ENCODE results near the gene R3HDM2.

The R3HDM2 gene

DNA sequence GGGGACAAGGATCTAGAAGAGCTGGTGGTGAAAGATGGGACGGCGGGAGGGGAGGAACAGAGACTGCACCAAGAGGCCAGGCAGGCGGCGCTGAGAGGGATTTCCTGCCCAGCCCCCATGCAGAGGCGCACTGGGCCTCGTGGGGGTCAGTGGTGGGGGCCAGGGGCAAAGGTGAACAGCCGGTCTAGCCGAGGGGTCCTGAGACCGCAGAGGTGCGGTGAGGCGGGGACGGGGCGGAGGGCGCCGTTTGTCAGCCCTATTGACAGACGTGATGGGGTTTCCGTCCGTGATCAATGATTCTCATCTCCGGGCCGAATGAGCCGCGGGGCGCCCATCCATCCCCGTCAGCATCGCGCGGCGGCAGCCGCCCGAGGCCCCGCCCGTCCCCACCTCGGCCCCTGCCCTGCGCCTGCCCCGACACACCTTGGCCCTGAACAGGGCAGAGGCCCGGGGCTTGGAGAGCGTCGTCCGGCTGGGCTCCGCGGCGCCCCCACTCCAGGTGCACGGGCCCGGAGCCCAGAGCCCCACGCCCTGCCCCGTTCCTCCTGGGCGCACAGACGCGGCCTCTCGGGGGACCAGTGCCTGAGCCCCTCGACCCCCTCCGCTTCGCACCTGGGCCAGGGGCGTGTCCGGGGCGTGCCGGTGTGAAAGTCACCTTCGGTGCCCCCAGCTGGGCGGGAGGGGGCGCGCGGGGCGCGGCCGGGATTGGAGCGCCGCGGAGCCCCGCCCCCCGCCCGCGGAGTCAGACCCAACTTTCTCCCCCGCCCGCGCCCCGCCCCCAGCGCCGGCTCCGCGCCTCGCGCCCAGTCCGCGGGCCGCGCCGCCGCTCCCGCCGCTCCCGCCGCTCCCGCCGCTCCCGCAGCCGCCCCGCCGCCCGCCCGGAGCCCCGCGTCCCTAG, 214.6 kb downstream of the R3HDM2 start, which contains the start of gene NXPH4:
NXPH4 (plus strand) TSS at position 781 of the 898 bp plus-strand sequence. CDS start 176 bp downstream, outside the sequence.
- Histone ChIP-seq H3K36me3 (ENCODE audit: control insufficient read depth, low read depth, low read length) (peaks cover 2% of the 10 kb centered on the region), H3K27ac (ENCODE audit: low read length) (no peak within 1 kb of the TSS), H3K9ac (ENCODE audit: low read length) (no peak within 1 kb of the TSS), H3K27me3 (ENCODE audit: control insufficient read depth, insufficient read depth, low read length) (peaks cover 78% of the 10 kb centered on the region), H3K4me3 (ENCODE audit: low read length) (peak within 1 kb of the TSS; percentile 51), H3K4me1 (ENCODE audit: control insufficient read depth, low read depth, low read length) (peaks cover 27% of the 10 kb centered on the region), H3K9me3 (ENCODE audit: control insufficient read depth, low read depth, low read length) (peaks cover 4% of the 10 kb centered on the region)

- peaks cover 8% of the 10 kb centered on the region for H3K36me3 ChIP-seq (ENCODE audit: control insufficient read depth, low read depth, low read length)
- no peak overlapping the region for H3K27ac ChIP-seq (ENCODE audit: low read length)
- no peak overlapping the region for H3K9ac ChIP-seq (ENCODE audit: low read length)
- H3K27me3 ChIP-seq (ENCODE audit: control insufficient read depth, insufficient read depth, low read length), result peaks cover 72% of the 10 kb centered on the region
- H3K9me3 ChIP-seq (ENCODE audit: control insufficient read depth, low read depth, low read length), result peaks cover 4% of the 10 kb centered on the region
- peaks cover 24% of the 10 kb centered on the region for H3K4me1 ChIP-seq (ENCODE audit: control insufficient read depth, low read depth, low read length)
- peak overlapping the region; percentile 0 for H3K4me3 ChIP-seq (ENCODE audit: low read length)
These were observed 215.2 kb downstream of the R3HDM2 start for GRCh38 chr12:57215668-57216013.

- peaks cover 10% of the 10 kb centered on the region for H3K36me3 ChIP-seq (ENCODE audit: control insufficient read depth, low read depth, low read length)
- no peak overlapping the region for H3K9ac ChIP-seq (ENCODE audit: low read length)
- peaks cover 66% of the 10 kb centered on the region for H3K27me3 ChIP-seq (ENCODE audit: control insufficient read depth, insufficient read depth, low read length)
- H3K27ac ChIP-seq (ENCODE audit: low read length), result no peak overlapping the region
- H3K4me3 ChIP-seq (ENCODE audit: low read length), result no peak overlapping the region
- H3K4me1 ChIP-seq (ENCODE audit: control insufficient read depth, low read depth, low read length), result peaks cover 22% of the 10 kb centered on the region
- H3K9me3 ChIP-seq (ENCODE audit: control insufficient read depth, low read depth, low read length), result peaks cover 4% of the 10 kb centered on the region
These were observed 215.8 kb downstream of the R3HDM2 start for GRCh38 chr12:57215065-57215464.

- H3K4me3 ChIP-seq (ENCODE audit: low read length), result no peak overlapping the region
- peaks cover 59% of the 10 kb centered on the region for H3K27me3 ChIP-seq (ENCODE audit: control insufficient read depth, insufficient read depth, low read length)
- peaks cover 4% of the 10 kb centered on the region for H3K9me3 ChIP-seq (ENCODE audit: control insufficient read depth, low read depth, low read length)
- peaks cover 16% of the 10 kb centered on the region for H3K4me1 ChIP-seq (ENCODE audit: control insufficient read depth, low read depth, low read length)
- no peak overlapping the region for H3K9ac ChIP-seq (ENCODE audit: low read length)
- peaks cover 13% of the 10 kb centered on the region for H3K36me3 ChIP-seq (ENCODE audit: control insufficient read depth, low read depth, low read length)
- no peak overlapping the region for H3K27ac ChIP-seq (ENCODE audit: low read length)
These were observed 216.5 kb downstream of the R3HDM2 start for GRCh38 chr12:57214398-57214781.

DNA sequence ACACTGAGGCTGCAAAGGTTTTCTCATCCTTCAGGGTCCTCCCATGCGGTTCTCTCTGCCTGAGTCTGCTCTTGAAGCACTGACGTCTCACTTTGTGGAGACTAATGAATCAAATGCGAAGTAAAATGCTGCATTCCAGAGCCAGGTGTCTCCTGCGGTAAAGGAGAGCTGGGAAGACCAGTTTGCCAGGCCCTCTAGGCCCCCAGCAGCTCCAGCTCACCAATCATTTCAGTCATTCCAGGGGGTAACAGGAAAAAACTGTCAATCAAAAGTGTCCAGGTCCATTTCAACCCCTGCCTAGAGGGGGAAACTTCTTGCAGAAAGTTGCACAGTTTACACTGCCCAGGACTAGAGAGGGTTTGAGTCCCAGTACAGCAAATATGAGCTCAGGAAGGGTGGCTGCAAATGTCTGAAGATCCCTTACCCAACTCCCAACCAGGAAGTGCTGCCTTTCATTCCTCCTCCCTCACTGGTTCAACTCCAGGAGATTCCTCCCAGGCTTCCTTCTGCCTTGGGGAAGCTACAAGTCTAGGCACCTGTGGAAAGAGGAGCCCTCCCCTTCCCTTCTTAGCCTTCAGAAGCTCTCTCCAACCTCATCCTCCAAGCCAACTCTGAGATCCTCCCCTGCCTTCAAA, 217.0 kb downstream of the R3HDM2 start:
- Histone ChIP-seq H3K9me3 (ENCODE audit: control insufficient read depth, low read depth, low read length) (peaks cover 4% of the 10 kb centered on the region), H3K36me3 (ENCODE audit: control insufficient read depth, low read depth, low read length) (peaks cover 16% of the 10 kb centered on the region), H3K27ac (ENCODE audit: low read length) (no peak overlapping the region), H3K4me1 (ENCODE audit: control insufficient read depth, low read depth, low read length) (peaks cover 15% of the 10 kb centered on the region), H3K9ac (ENCODE audit: low read length) (no peak overlapping the region), H3K4me3 (ENCODE audit: low read length) (no peak overlapping the region), H3K27me3 (ENCODE audit: control insufficient read depth, insufficient read depth, low read length) (peaks cover 54% of the 10 kb centered on the region)

DNA sequence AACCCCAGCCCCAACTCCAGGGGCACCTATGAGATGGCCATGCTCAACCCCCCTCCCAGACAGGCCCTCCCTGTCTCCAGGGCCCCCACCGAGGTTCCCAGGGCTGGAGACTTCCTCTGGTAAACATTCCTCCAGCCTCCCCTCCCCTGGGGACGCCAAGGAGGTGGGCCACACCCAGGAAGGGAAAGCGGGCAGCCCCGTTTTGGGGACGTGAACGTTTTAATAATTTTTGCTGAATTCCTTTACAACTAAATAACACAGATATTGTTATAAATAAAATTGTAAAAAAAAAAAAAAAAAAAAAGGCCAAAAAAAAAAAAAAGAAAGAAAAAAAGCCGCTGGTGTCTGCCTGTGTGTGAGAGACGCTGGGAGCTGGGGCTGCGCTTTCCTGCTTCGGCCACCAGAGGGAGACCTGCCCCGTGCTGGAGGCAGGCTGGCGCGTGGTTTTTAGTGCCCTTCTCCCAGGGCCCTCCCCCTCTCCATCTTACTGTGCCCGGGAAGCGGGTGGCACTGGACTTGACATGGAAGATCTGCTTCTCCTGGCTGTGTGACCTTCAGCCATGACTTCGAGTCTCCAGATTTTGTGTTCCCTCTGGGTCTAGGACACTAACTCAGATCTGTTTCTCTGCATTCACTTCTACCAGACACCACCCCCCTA, 217.7 kb downstream of the R3HDM2 start:
- H3K27ac ChIP-seq (ENCODE audit: low read length), result no peak overlapping the region
- peaks cover 16% of the 10 kb centered on the region for H3K36me3 ChIP-seq (ENCODE audit: control insufficient read depth, low read depth, low read length)
- no peak overlapping the region for H3K9ac ChIP-seq (ENCODE audit: low read length)
- no peak overlapping the region for H3K4me3 ChIP-seq (ENCODE audit: low read length)
- peaks cover 15% of the 10 kb centered on the region for H3K4me1 ChIP-seq (ENCODE audit: control insufficient read depth, low read depth, low read length)
- peaks cover 47% of the 10 kb centered on the region for H3K27me3 ChIP-seq (ENCODE audit: control insufficient read depth, insufficient read depth, low read length)
- H3K9me3 ChIP-seq (ENCODE audit: control insufficient read depth, low read depth, low read length), result peaks cover 4% of the 10 kb centered on the region

DNA sequence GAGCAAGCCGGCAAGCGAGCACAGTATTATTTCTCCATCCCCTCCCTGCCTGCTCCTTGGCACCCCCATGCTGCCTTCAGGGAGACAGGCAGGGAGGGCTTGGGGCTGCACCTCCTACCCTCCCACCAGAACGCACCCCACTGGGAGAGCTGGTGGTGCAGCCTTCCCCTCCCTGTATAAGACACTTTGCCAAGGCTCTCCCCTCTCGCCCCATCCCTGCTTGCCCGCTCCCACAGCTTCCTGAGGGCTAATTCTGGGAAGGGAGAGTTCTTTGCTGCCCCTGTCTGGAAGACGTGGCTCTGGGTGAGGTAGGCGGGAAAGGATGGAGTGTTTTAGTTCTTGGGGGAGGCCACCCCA, 218.2 kb downstream of the R3HDM2 start:
- H3K36me3 ChIP-seq (ENCODE audit: control insufficient read depth, low read depth, low read length), result peaks cover 16% of the 10 kb centered on the region
- no peak overlapping the region for H3K4me3 ChIP-seq (ENCODE audit: low read length)
- no peak overlapping the region for H3K27ac ChIP-seq (ENCODE audit: low read length)
- peaks cover 4% of the 10 kb centered on the region for H3K9me3 ChIP-seq (ENCODE audit: control insufficient read depth, low read depth, low read length)
- H3K9ac ChIP-seq (ENCODE audit: low read length), result no peak overlapping the region
- peaks cover 42% of the 10 kb centered on the region for H3K27me3 ChIP-seq (ENCODE audit: control insufficient read depth, insufficient read depth, low read length)
- H3K4me1 ChIP-seq (ENCODE audit: control insufficient read depth, low read depth, low read length), result peaks cover 15% of the 10 kb centered on the region

DNA sequence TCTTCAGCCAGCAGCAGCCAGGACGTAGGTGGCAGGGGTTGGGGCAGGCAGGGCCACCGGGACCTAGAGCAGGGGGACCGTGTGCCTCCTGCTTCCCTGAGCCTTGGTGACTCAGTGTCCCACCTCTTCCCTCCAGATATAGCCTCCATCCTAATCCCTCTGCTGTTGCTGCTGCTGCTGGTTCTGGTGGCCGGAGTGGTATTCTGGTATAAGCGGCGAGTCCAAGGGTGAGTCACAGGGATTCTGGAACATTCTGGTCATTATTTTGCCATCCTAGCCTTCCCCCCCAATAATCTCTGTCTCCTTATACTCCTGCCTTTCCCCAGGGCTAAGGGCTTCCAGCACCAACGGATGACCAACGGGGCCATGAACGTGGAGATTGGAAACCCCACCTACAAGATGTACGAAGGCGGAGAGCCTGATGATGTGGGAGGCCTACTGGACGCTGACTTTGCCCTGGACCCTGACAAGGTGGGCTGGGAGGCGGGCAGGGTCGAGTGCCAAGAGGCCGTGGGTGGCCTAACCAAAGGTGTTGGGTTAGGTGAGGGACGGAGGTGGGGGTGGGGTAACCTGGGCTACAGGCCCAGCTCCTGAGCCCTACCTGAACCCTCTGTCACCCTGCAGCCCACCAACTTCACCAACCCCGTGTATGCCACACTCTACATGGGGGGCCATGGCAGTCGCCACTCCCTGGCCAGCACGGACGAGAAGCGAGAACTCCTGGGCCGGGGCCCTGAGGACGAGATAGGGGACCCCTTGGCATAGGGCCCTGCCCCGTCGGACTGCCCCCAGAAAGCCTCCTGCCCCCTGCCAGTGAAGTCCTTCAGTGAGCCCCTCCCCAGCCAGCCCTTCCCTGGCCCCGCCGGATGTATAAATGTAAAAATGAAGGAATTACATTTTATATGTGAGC, 218.8 kb downstream of the R3HDM2 start:
- H3K4me3 ChIP-seq (ENCODE audit: low read length), result no peak overlapping the region
- H3K9me3 ChIP-seq (ENCODE audit: control insufficient read depth, low read depth, low read length), result peaks cover 4% of the 10 kb centered on the region
- no peak overlapping the region for H3K27ac ChIP-seq (ENCODE audit: low read length)
- H3K27me3 ChIP-seq (ENCODE audit: control insufficient read depth, insufficient read depth, low read length), result peaks cover 36% of the 10 kb centered on the region
- no peak overlapping the region for H3K9ac ChIP-seq (ENCODE audit: low read length)
- peaks cover 15% of the 10 kb centered on the region for H3K4me1 ChIP-seq (ENCODE audit: control insufficient read depth, low read depth, low read length)
- H3K36me3 ChIP-seq (ENCODE audit: control insufficient read depth, low read depth, low read length), result peaks cover 16% of the 10 kb centered on the region

DNA sequence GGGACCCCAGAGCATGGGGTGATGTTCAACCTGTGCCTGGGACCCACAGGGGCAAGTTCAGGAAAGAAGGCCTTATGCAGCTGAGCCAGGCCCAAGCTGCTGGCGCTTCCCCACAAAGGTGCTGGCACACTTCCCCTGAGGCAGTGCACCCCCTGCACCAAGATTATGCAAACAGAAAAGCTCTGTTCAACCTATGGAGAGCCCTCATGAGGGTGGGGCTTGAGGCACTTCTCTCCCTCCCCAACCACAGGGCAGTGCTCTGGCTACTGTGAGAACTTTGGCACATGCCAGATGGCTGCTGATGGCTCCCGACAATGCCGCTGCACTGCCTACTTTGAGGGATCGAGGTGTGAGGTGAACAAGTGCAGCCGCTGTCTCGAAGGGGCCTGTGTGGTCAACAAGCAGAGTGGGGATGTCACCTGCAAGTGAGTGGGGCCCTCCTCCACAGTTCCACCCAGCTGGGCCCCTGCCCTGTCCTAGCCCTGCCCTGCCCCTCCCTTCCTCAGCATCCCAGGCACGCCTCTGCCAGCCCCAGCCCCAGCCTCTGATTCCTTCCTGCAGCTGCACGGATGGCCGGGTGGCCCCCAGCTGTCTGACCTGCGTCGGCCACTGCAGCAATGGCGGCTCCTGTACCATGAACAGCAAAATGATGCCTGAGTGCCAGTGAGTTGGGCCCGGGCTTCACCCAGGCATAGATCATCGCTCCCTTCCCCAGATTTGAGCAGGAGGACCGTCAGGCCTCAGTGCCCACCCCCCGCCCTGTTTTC, 219.7 kb downstream of the R3HDM2 start:
- Histone ChIP-seq H3K9ac (ENCODE audit: low read length) (no peak overlapping the region), H3K4me3 (ENCODE audit: low read length) (no peak overlapping the region), H3K27me3 (ENCODE audit: control insufficient read depth, insufficient read depth, low read length) (peaks cover 28% of the 10 kb centered on the region), H3K36me3 (ENCODE audit: control insufficient read depth, low read depth, low read length) (peaks cover 23% of the 10 kb centered on the region), H3K4me1 (ENCODE audit: control insufficient read depth, low read depth, low read length) (peaks cover 15% of the 10 kb centered on the region), H3K27ac (ENCODE audit: low read length) (no peak overlapping the region), H3K9me3 (ENCODE audit: control insufficient read depth, low read depth, low read length) (peaks cover 4% of the 10 kb centered on the region)

GRCh38 chr12:57210461-57210860, 220.4 kb downstream of the R3HDM2 start:
- Histone ChIP-seq H3K4me1 (ENCODE audit: control insufficient read depth, low read depth, low read length) (peaks cover 15% of the 10 kb centered on the region), H3K27me3 (ENCODE audit: control insufficient read depth, insufficient read depth, low read length) (peaks cover 21% of the 10 kb centered on the region), H3K27ac (ENCODE audit: low read length) (no peak overlapping the region), H3K9ac (ENCODE audit: low read length) (no peak overlapping the region), H3K9me3 (ENCODE audit: control insufficient read depth, low read depth, low read length) (peaks cover 2% of the 10 kb centered on the region), H3K36me3 (ENCODE audit: control insufficient read depth, low read depth, low read length) (peaks cover 29% of the 10 kb centered on the region), H3K4me3 (ENCODE audit: low read length) (no peak overlapping the region)
